GM21717 (cell line): ENCODE measurements around the gene FBXL15.

Experiments used
- ATAC-seq: cut with Tn5 transposase; IDR thresholded peaks from one replicate; pipeline ENCODE4 v1.9.1; 2021; ENCODE audit warnings: mild to moderate bottlenecking, moderate library complexity; ENCODE audit not compliant: unreplicated experiment

FBXL15 gene

DNA sequence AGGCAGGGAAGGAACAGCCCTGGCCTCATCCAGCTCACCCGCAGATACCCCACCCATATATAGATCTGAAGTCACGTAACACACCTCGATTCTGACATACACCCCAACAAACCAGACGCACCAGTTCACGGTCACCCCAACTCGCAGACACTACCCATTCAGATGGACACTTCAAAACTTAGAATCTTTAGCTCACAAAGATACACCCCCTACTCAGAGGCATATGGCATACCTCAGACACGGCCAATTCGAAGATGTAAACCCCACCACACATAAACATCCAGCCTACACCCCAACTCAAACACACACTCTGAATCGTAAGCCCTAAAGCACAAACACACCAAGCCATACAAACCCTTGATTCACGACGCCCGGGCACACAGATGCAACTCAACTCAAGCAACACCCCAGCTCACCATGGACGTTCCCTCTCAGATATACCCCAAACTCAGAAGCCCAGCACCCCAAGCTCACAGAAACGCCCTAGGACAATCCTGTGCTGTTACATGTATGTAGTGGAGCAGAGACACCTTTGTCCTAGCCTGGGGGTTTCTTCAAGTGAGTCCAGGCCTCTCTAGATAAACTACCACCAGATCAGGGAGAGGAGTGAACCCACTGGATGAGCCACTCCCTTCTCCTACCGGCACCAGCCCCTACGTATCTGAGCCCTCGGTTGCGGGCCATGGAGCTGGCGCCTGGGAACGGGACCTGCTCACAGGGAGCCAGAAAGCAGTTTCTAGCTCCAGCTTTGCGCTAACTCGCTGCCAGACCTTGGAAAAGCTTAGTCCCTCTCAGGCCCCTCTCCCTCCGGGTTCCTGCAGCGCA lies 10.8 kb upstream of the FBXL15 start:
- ATAC-seq: no peak

DNA sequence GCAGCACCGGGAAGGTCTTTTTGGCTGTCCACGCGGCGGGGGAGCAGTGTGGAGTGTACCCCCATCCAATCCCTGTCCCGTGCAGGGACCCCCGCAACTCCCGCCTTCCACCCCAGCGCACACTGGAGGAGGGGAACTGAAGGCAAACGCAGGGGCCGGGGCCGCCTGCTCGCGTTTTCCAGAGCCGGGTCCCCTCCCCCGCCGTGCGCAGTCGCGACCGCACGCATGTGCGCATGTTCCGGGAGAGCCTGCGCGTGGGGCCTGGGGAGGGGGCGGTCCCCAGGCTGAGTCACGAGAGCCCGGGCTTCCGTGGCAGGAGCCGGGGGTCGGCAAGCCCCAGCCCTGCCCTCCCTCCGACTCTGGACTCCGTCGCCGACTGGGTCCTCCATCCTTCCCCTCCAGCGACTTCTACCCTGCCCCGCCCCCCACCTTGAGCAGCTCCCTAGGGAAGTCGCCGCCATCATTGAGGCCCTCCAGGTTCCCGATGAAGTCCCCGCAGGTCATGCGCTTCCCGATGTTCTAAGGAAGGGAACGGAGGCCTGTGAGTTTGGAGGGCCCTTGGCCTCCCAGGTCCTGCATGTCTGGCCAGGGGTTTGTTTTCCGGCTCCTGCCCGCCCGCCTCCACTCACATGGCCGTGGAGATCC lies 10.1 kb upstream of the FBXL15 start:
- no peak for ATAC-seq

DNA sequence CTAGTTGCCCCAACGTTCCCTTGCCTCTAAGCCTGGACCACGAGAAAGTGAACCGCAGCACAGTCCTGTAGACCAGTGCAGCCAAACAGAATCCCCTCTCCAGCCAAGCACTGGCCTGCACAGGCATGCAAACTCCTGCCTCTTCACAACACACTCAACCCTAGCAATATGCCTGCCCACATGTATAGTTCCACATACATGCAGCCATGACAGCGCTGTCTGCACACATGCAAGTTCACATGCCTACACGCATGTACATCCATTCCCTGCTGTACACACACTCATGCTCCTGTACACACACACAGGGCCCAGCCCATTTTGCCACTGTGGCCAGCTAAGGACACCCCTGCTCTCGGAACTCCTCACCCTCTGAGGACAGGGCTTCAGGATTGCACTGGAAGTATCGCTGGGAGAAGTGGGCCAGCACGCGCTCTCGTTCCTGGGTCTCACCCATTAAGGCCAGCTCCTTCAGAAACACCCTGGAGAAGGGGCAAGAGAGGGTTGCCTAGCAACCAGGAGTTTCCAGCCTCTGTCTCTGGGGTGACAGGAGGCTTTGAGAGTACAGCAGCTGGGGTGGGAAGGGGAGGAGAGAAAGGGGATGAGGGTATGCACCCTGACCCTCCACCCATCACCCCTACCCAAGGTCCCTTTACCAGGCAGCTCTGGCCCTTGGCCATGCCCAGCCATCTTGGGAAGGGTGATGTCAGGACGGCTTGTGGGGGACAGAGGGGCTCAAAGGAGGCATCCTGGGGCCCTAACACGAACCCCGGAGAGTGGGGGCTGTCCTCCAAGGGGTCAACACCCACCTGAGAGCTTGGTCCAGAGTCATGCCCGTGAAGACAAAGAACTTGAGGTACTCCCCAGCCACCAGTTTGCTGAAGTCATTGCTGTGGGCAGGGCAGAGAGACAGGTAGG lies 9.0 kb upstream of the FBXL15 start:
- ATAC-seq: no peak

DNA sequence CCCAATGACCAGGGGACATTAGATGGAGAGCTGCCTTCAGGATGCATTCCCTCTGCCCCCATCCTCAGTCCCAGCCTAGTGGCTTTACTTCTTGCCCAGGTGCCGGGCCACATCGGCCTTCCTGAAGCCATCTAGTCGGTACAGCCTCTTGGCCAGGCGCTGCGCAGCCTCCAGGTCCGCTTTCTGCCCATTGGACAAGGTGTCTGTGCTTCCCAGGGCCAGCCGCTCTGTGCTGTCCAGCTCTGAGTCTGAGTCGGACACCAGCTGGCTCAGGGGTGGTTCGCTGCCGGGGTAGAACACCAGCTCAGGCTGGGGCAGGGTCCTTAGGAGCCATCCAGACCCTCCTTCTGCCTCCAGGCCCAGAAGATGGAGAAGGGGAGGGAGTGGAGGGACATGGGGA lies 8.3 kb upstream of the FBXL15 start:
- no peak for ATAC-seq

DNA sequence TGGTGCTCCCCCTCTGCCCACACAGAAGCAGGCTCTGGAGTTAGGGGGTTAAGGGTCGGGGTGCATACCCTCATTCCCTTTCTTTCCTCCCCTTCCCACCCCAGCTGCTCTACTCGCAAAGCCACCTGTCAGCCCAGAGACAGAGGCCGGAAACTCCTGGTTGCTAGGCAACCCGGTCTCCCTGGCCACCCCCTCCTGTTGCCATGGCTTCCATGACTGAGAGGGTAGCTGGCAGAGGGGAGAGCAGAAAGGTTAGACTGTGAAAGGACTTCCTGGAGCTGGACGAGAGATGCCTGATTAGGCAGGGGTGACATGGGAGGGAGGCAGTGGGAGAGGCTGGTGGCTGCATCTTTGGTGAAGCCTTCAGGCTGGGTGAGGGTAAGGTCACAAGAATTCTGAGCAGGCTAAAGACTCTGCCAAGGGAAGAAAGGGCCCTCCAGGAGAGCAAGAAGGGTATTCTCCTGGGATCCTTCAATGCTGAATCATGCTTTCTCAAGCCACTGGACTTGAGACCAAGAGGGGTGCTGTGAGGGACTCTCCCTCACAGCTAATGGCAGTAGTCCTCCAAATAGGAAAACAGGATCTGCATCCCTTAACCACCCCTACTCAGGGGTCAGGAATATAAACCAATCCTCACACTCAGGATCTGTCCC lies 7.5 kb upstream of the FBXL15 start:
- no peak for ATAC-seq

DNA sequence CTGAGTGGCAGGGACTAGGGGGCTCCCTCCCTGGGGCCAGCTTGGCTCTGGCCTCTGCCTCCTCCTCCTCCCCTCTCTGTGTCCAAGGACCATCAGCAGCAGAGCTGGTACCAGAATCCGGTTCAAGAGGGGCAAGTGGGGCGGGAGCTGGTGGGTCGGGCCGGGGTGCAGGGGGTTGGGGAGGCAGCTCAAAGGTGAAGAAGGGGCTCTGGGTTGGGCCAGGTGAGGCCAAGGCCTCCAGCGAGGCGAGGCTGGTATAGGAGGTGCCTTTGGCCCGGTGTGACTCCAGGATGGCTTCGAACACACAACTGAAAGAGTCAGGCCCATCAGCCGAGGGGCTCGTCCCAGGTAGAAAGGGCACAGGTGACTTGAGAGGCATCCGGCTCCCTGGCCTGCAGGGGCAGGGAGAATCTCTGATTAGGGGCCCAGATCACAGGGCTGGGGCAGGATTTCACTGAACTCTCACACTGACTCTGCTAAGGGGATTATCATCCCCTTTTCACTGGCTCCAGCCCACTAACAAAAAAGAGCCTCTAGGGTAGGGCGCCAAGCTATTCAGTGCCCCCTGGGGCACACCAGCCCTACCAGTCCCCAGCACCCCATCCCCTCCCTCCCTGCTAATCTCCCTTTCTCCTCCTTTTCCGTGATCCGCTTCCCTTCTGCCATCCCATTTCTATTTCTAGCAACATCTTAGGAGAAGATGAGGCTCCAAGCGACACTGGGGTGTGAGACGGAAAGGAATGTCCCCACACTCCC lies 6.7 kb upstream of the FBXL15 start:
- no peak for ATAC-seq

DNA sequence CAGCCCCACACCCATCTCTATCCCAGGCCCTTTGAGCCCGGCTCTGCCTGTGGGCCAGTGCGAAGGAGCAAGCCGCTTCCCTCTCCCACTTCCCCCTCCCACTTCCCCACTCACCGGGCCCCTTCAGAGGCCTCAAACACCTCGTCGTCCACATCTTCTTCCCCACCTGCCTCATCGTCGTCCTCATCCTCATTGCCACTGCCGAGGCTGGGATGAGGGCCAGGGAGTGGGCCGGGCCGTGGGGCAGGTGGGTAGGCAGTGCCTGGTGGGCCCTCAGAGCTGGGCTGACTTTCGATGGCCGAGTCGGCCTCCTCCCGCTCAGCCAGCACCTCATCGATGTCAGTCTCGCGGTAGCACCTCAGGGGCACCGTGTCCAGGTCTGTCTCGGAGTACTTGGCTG lies 5.9 kb upstream of the FBXL15 start:
- ATAC-seq: no peak

DNA sequence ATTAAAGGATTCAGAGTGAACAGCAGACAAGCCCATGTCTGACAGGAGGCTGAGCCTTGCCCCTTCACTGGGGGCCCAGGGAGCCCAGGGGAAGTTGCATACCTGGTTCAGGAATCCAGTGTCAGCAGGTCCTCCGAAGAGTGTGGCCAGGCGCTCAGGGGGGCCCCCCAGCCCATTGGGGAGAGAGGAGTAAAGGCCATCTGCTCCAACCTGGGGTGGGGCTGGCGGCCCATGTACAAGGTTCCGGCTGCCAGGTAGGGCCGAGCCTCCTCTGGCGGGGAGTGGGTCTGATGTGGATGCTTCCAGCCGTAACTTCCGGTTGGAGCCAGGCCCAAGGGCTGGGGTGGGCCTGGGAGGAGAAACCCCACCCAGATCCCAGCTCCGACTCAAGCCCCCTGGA lies 4.4 kb upstream of the FBXL15 start:
- no peak for ATAC-seq

DNA sequence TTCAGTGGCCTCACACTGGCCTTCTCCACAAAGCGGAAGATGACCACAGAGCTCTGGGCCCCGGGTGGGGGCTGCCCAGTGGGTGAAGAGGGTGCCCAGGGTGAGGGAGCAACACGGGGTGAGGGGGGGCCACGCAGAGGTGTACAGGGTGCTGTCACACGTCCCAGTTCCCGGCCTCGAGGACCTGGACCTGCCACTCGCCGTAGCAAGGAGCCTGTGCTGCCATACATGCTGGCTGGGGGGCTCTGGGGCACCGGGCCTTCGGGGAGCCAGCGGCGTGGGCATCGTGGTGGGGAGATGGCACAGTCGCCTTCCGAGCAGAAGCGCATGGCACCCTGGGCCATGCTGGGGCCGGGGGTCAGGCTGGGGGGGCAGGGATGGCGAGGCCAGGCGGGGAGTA lies 3.9 kb upstream of the FBXL15 start:
- ATAC-seq: no peak

DNA sequence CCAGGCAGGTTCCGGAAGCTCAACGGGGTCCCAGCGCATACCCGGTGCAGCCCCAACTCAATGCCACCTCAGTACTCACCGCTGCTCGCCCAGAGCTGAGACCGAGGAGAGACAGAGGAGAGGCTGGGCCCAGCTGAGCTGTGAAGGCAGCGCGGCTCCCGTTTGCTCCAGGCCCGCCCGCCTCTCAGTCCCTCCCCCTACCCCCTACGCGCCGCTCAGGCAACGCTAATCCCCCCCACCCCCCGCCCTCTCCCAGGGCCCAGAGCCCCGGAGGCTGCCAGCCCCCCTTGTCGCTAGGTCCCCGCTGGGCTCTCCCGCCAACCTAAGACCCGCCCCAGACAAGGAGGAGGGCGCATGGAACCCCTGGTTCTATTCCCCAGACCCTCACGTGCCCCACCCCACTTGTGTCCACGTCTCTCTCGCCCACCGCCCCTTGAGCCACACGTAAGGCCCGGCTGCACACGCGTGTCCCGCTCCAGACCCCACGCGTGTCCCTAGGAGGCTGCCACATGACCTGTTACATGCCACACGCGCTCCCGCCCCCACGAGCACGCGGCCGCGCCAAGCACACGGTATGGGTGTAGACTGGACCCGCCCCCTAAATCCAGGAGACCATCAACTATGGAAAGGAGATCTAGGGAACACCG lies 1.9 kb upstream of the FBXL15 start, which contains the start of gene PSD:
PSD (minus strand) TSS at position 164 of the 647 bp plus-strand sequence. CDS start 1,747 bp downstream, outside the sequence.
- ATAC-seq: no peak

DNA sequence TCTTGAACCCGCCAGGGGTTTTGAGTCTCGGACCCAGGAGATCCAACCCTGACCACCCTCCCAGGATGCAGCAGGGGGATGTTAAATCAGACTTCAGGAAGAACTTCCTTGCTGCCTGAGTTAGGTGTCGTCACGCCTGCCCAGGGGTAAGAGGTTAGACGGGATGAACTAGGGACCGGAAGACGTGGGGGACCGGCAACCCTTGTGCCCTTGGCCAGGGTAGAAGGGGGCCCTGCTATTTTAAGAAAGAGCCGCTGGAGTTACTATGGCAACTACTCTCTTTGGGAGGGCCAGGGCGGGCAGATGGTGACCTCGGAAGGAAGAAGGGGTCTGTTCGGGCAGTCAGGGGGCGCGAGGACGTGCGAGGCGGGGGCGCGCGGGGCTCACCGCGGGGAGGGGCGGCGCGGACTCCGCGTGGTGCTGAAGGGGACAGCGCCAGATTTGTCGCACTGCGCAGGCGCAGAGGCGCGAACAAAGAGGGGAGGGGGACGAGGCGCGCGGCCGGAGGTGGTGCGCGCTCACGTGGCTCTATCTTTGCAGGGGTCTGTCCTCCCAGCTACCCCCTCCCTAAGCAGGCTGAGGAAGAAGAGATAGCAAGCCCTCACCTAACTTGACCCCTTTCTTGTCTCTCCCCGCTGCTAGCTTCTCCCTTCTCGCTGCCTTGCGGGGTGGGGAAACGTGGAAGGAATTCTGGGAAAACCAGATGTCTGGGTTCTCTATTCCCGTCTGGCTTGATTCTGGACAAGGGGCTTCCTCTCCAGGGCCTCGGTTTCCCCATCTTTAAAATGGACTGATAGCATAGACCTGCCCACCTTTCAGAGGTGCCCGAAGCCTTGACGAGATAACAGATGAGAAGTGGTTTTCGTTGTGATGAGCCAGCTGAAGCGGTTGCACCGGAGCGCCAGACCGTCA lies 1.1 kb upstream of the FBXL15 start:
- no peak for ATAC-seq

DNA sequence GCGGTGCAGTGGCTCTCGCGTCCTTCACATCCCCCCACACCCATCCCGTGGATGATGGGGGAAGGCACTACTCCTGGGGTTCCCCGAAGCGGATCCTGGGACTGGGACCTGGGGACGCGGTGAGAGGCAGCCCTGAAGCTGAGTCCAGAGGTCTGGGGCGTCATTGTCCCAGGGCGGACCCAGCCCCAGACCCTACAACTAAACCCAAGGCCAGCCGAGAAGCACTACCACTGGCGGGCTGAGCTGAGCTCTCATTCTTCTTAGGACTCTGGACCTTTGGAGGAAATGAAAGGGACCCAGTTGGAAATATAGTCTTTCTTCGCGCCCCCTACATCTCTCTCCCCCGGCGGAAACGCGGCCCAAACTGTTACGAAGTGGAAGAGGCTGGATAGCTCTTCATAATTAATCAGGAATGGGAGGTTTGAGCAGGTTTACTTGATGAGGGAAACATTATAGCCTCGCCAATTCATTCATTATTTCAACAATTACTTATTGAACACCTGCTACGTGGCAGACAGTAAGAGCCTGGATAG lies 389 bp upstream of the FBXL15 start:
- peak; percentile 0 for ATAC-seq

DNA sequence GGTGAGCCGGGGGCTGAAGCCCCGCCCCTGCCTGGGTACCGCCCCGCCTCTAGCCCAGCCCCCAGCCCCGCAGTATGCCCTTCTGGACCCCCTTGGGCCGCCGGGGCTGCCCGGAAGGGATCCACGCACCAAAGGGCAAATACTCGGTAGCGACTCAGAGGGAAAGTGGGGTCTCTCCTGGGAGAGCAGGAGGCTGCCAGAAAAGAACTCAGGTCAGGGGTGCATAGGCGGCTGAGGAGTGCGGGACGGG lies 796 bp downstream of the FBXL15 start:
- no peak for ATAC-seq

DNA sequence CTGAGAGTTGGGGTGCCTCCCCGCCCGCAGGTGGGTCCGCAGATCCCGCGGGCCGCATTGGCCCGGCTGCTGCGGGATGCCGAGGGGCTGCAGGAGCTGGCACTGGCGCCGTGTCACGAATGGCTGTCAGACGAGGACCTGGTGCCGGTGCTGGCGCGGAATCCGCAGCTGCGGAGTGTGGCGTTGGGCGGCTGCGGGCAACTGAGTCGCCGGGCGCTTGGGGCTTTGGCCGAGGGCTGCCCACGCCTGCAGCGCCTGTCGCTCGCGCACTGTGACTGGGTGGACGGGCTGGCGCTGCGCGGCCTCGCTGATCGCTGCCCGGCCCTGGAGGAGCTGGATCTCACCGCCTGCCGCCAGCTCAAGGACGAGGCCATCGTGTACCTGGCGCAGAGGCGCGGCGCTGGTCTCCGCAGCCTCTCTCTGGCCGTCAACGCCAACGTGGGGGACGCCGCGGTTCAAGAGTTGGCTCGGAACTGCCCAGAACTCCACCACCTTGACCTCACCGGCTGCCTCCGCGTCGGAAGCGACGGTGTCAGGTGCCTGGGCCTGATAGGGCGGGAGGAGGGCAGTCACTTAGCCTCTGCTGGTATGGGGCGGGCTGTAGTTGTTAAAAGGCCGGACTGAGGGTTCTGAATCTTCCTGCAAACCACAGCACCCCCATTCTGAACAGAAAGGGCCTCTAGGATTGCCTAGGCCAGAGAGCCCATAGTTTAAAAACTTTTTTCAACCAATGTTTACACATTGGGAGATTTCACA lies 1.3 kb downstream of the FBXL15 start:
- ATAC-seq: no peak

DNA sequence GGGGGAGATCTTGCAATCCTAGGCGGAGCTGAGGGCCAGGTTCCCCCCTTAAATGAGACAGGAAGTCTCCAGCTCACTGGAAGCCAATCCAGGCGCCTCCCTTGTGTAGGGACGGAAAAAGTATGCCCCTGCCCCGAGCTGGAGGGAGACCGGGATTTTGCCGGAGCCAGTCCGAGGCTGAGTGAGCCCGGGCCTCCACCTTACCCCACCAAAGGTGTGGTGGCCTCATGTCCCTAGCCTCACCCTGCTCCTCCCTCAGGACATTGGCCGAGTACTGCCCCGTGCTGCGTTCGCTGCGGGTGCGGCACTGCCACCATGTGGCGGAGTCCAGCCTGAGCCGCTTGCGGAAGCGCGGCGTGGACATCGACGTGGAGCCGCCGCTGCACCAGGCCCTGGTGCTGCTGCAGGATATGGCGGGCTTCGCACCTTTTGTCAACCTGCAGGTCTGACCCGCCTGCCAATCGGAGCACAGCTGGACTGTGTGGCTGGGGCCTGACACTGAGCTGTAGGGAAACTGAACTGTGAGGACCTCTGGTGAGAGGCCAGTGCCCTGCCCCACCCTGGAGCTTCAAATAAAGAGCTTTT lies 2.0 kb downstream of the FBXL15 start:
- ATAC-seq: no peak

DNA sequence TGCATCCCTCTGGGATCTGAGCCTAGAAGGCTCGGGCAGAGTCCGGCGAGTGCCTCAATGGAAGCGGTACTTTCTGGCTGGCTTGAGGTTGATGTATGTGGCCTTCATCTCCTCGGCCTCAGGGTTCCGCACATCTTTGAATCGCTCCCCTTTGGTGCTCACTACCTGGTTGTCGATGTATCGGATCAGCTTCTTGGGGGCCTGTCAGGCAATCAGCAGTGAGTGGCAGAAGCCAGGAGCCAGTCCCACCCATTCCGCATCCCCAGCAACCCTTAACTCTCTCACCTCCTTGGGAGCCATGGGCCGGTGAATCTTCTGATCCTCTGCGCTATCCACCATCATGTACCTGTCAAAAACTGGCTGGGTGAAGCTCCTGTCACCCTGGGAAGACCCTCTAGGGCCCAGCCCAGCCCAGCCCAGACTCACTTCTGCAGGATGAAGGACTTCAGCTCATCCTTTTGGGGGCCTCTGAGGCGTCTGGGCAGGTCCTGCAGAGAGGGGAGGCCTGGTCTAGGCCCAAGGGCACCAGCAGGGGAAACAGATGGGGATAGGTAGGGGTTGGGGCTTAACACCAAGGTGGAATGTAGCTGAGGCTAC lies 2.8 kb downstream of the FBXL15 start:
- ATAC-seq: no peak

DNA sequence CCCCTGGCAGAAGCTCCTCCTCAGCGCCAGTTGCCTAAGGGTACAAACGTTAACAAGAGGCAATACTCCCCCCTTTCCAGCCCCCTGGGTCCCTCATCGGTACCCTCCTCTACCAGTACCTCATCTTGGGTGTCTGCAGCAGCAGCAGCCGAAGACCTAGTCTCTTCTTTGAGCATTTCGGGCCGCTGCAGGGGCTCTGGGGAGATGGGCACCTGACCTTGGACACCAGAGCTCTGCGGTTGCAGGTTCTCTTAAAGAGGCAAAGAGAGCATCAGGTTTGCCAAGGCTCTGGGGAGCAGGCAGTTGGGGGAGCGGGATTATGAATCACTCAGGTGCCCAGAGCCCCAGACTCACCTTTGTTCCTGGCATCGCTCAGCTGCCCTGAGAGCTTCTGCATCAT lies 3.5 kb downstream of the FBXL15 start:
- ATAC-seq: no peak
